Astrocyte (in vitro differentiated cells and primary cell): ENCODE measurements around the gene PLP2. TPM values are rescaled to one million over a fixed set of nuclear protein-coding genes. Genes with fewer than 3 reads are reported as not detected.
"Not testable (repeated sequence)": the region's sequence is repeated elsewhere in the genome, so short reads cannot be mapped to it uniquely, and the experiment has no call there.

ENCODE experiments used
- DNase-seq: peaks from one replicate; pipeline ENCODE4 v3.0.0-alpha.2; 2010; ENCODE audit warnings: low read depth
- FAIRE-seq: peaks from 2 replicates; lab custom pipeline; 2011; peaks lifted over from hg19 to GRCh38; lab: Jason Lieb, UNC
- H2AFZ ChIP-seq: 2 replicates; pipeline ENCODE4 v1.6.0; 2012; ENCODE audit warnings: low read depth, low read length, inconsistent platforms
- H3K27ac ChIP-seq: 2 replicates; pipeline ENCODE4 v1.5.1; 2011; ENCODE audit warnings: low read depth, low read length, inconsistent platforms
- H3K27me3 ChIP-seq: 2 replicates; pipeline ENCODE4 v1.6.0; 2011; ENCODE audit warnings: low read length, inconsistent platforms; ENCODE audit not compliant: insufficient read depth
- H3K36me3 ChIP-seq: 2 replicates; pipeline ENCODE4 v1.5.1; 2011; ENCODE audit warnings: low read length, inconsistent platforms; ENCODE audit not compliant: insufficient read depth
- H3K4me1 ChIP-seq: 2 replicates; pipeline ENCODE4 v1.5.1; 2011; ENCODE audit warnings: low read length, inconsistent platforms; ENCODE audit not compliant: insufficient read depth
- H3K4me2 ChIP-seq: 2 replicates; pipeline ENCODE4 v1.6.0; 2012; ENCODE audit warnings: low read length, inconsistent platforms
- H3K4me3 ChIP-seq: 2 replicates; pipeline ENCODE4 v1.5.1; 2011; ENCODE audit warnings: low read depth, mild to moderate bottlenecking, low read length, inconsistent platforms; ENCODE audit not compliant: insufficient read depth
- H3K79me2 ChIP-seq: 2 replicates; pipeline ENCODE4 v1.6.0; 2012; ENCODE audit warnings: mild to moderate bottlenecking, low read length, inconsistent platforms; ENCODE audit not compliant: insufficient read depth
- H3K9ac ChIP-seq: 2 replicates; pipeline ENCODE4 v1.6.0; 2012; ENCODE audit warnings: mild to moderate bottlenecking, low read length, inconsistent platforms
- H3K9me3 ChIP-seq: 2 replicates; pipeline ENCODE4 v1.5.1; 2012; ENCODE audit warnings: low read depth, mild to moderate bottlenecking, low read length, inconsistent platforms; ENCODE audit not compliant: insufficient read depth
- H4K20me1 ChIP-seq: 2 replicates; pipeline ENCODE4 v1.6.0; 2012; ENCODE audit warnings: low read length, inconsistent platforms; ENCODE audit not compliant: insufficient read depth
- H3K27ac Mint-ChIP-seq: one replicate; pipeline ENCODE4 v1.8.0; 2021; ENCODE audit warnings: mild to moderate bottlenecking, mixed read lengths; ENCODE audit not compliant: unreplicated experiment
- H3K27me3 Mint-ChIP-seq: one replicate; pipeline ENCODE4 v1.8.0; 2021; ENCODE audit warnings: low read depth, mixed read lengths; ENCODE audit not compliant: unreplicated experiment
- H3K36me3 Mint-ChIP-seq: one replicate; pipeline ENCODE4 v1.8.0; 2021; ENCODE audit warnings: low read depth, mixed read lengths; ENCODE audit not compliant: unreplicated experiment
- H3K4me1 Mint-ChIP-seq: one replicate; pipeline ENCODE4 v1.8.0; 2021; ENCODE audit warnings: low read depth, mixed read lengths; ENCODE audit not compliant: unreplicated experiment
- H3K4me3 Mint-ChIP-seq: one replicate; pipeline ENCODE4 v1.8.0; 2021; ENCODE audit warnings: mild to moderate bottlenecking, moderate library complexity, mixed read lengths; ENCODE audit not compliant: unreplicated experiment
- H3K9me3 Mint-ChIP-seq: one replicate; pipeline ENCODE4 v1.8.0; 2021; ENCODE audit warnings: mild to moderate bottlenecking, mixed read lengths; ENCODE audit not compliant: unreplicated experiment
- EZH2 ChIP-seq: IDR thresholded peaks from 2 replicates; pipeline ENCODE4 v1.6.1; 2012; ENCODE audit warnings: mild to moderate bottlenecking, low read length, inconsistent platforms; ENCODE audit not compliant: insufficient read depth
- total RNA-seq: library from RNA; stranded (reverse); gene quantifications from 2 replicates; pipeline ENCODE4 v1.2.1, GENCODE V29; 2021
- TF ChIP-seq, protein P1 (sequence below): IDR thresholded peaks from 2 replicates; pipeline ENCODE4 v1.5.1; 2011; ENCODE audit warnings: low read depth, mild to moderate bottlenecking, inconsistent platforms, low read length, moderate library complexity; ENCODE audit not compliant: insufficient read depth

The PLP2 gene
- total RNA-seq, 1 donor from 2014 or later: 109 TPM

DNA sequence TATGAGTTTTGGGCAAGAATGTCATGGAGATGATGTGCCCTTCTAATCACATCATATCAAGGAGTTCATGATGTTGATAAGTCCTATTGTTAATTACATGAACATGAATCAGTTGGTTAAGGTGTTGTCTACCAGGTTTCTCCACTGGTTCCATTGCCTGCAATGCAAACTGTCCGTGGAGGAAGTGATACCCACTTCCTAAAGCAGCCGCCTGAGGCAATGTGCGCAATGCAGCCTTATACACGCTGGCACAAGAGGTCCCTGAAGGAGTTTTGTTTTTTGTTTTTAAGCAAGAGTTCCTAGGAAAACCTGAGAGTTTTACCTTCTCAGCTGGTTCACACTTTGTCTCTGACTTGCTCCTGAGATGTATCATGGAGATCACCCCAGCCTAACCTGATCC, 42.3 kb upstream of the PLP2 start:
- Histone ChIP-seq H3K79me2 (no peaks in the 10 kb centered on the region), H3K4me2 (no peak overlapping the region), H3K4me3 (no peak overlapping the region), H4K20me1 (no peaks in the 10 kb centered on the region), H3K4me1 (no peaks in the 10 kb centered on the region), H3K36me3 (no peaks in the 10 kb centered on the region), H3K27me3 (no peaks in the 10 kb centered on the region), H3K9me3 (no peaks in the 10 kb centered on the region), H2AFZ (no peak overlapping the region), H3K9ac (no peak overlapping the region), H3K27ac (no peak overlapping the region)
- no peaks in the 10 kb centered on the region for H3K4me1 Mint-ChIP-seq
- FAIRE-seq: no peak
- DNase-seq: no peak
- no peaks in the 10 kb centered on the region for H3K36me3 Mint-ChIP-seq
- no peaks in the 10 kb centered on the region for H3K27me3 Mint-ChIP-seq
- no peak overlapping the region for H3K27ac Mint-ChIP-seq
- H3K9me3 Mint-ChIP-seq: no peaks in the 10 kb centered on the region
- TF ChIP-seq, protein P1, sequence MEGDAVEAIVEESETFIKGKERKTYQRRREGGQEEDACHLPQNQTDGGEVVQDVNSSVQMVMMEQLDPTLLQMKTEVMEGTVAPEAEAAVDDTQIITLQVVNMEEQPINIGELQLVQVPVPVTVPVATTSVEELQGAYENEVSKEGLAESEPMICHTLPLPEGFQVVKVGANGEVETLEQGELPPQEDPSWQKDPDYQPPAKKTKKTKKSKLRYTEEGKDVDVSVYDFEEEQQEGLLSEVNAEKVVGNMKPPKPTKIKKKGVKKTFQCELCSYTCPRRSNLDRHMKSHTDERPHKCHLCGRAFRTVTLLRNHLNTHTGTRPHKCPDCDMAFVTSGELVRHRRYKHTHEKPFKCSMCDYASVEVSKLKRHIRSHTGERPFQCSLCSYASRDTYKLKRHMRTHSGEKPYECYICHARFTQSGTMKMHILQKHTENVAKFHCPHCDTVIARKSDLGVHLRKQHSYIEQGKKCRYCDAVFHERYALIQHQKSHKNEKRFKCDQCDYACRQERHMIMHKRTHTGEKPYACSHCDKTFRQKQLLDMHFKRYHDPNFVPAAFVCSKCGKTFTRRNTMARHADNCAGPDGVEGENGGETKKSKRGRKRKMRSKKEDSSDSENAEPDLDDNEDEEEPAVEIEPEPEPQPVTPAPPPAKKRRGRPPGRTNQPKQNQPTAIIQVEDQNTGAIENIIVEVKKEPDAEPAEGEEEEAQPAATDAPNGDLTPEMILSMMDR: no peak
- no peak for TF ChIP-seq EZH2
- H3K4me3 Mint-ChIP-seq: no peak overlapping the region

DNA sequence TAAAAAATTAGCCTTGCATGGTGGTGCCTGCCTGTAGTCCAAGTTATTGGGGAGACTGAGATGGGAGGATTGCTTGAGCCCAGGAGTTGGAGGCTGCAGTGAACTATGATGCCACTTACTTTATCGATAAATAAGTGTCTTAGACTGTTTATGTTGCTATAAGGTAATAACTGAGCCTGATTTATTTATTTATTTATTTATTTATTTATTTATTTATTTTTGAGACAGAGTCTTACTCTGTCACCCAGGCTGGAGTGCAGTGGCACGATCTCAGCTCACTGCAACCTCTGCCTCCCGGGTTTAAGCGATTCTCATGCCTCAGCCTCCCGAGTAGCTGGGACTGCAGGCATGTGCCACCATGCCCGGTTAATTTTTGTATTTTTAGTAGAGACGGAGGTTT, 39.4 kb upstream of the PLP2 start:
- FAIRE-seq, H3K4me3 Mint-ChIP-seq, H3K4me3 ChIP-seq, H3K9ac ChIP-seq, H3K27ac ChIP-seq, H3K36me3 Mint-ChIP-seq, H3K27ac Mint-ChIP-seq, H3K36me3 ChIP-seq, H3K9me3 Mint-ChIP-seq, H3K27me3 ChIP-seq, H2AFZ ChIP-seq, H3K4me1 ChIP-seq, DNase-seq, H4K20me1 ChIP-seq, H3K79me2 ChIP-seq, H3K27me3 Mint-ChIP-seq, H3K9me3 ChIP-seq, H3K4me2 ChIP-seq, H3K4me1 Mint-ChIP-seq: not testable (repeated sequence)

DNA sequence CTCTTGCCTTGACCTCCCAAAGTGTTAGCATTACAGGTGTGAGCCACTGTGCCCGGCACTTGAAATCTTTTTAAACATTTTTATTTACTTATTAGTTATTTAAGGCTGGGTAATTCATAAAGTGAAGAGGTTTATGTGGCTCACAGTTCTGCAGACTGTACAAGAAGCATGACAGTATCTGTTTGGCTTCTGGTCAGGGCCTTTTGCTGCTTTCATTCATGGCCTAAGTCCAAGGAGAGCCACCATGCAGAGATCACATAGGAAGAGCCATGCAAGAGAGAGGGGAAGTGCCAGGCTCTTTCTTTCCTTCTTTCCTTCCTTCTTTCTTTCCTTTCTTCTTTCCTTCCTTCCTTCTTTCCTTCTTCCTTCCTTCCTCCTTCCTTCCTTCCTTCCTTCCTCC, 37.9 kb upstream of the PLP2 start:
- Histone ChIP-seq H2AFZ (no peak overlapping the region), H4K20me1 (no peaks in the 10 kb centered on the region), H3K27me3 (no peaks in the 10 kb centered on the region), H3K79me2 (no peaks in the 10 kb centered on the region), H3K4me1 (no peaks in the 10 kb centered on the region), H3K4me2 (no peak overlapping the region), H3K9me3 (no peaks in the 10 kb centered on the region), H3K4me3 (no peak overlapping the region), H3K9ac (no peak overlapping the region), H3K27ac (no peak overlapping the region), H3K36me3 (no peaks in the 10 kb centered on the region)
- FAIRE-seq: no peak
- Mint-ChIP-seq H3K27ac (no peak overlapping the region), H3K36me3 (no peaks in the 10 kb centered on the region), H3K9me3 (no peaks in the 10 kb centered on the region), H3K4me3 (no peak overlapping the region), H3K4me1 (no peaks in the 10 kb centered on the region), H3K27me3 (no peaks in the 10 kb centered on the region)
- TF ChIP-seq, protein P1: no peak
- TF ChIP-seq EZH2: no peak
- no peak for DNase-seq
